HepG2 (cell line): ENCODE measurements around the gene DSCAML1. TPM values are rescaled to one million over a fixed set of nuclear protein-coding genes. Genes with fewer than 3 reads are reported as not detected.

ENCODE experiments used
- ATAC-seq: fragments of 200-7000 bp; cut with Tn5 transposase; 3 replicates; pipeline ENCODE4 v1.9.1; 2020; ENCODE audit warnings: mild to moderate bottlenecking, moderate library complexity
- BruUV-seq: library from RNA; stranded (reverse); fragments of 400-500 nt; replicated peaks from 2 replicates; lab custom pipeline; 2021; lab: Mats Ljungman, UMichigan
- CTCF ChIA-PET: fragments of 300-600 bp; formaldehyde crosslinking; extraction: SDS; loops from one replicate; lab custom pipeline; 2021; ENCODE audit warnings: low total read pairs, inconsistent platforms, low intra/inter-chr PET ratio; lab: Yijun Ruan, JAX
- POLR2A ChIA-PET: fragments of 350-600 bp; sonication (Branson Sonifier 250); formaldehyde crosslinking; loops from one replicate; lab custom pipeline; 2020; ENCODE audit warnings: antibody characterized with exemption, inconsistent platforms; lab: Yijun Ruan, JAX
- DNase-seq: peaks from one replicate; pipeline ENCODE4 v3.0.0-alpha.2; 2015; ENCODE audit warnings: low spot score
- FAIRE-seq: peaks from 3 replicates; lab custom pipeline; 2011; peaks lifted over from hg19 to GRCh38; lab: Jason Lieb, UNC
- H2AFZ ChIP-seq: one replicate; pipeline ENCODE4 v1.6.1; 2011; ENCODE audit warnings: low read length, inconsistent platforms
- H3K27ac ChIP-seq: fragments of 300-600 bp; 3 replicates; pipeline ENCODE4 v1.8.0; 2011; ENCODE audit warnings: mixed run types, mild to moderate bottlenecking, mixed read lengths, low read length, inconsistent platforms; ENCODE audit not compliant: insufficient read depth; ENCODE audit errors: extremely low read length
- H3K27me3 ChIP-seq, 2 experiments: fragments of 200-600 bp in 1 of 2; 2 replicates in 1 of 2; 3 replicates in 1 of 2; pipeline versions ENCODE4 v1.6.0 to v1.8.0; 2011; ENCODE audit warnings: low read length in 2 of 2, mild to moderate bottlenecking in 2 of 2, moderate library complexity in 2 of 2, inconsistent platforms in 1 of 2; ENCODE audit not compliant: insufficient read depth in 2 of 2, control insufficient read depth in 1 of 2
- H3K36me3 ChIP-seq, 2 experiments: fragments of 200-600 bp in 1 of 2; replicated peaks in 1 of 2; 2 replicates in 1 of 2; 3 replicates in 1 of 2; pipeline versions ENCODE4 v1.5.1 to v1.8.0; 2011; ENCODE audit warnings: low read length in 2 of 2, inconsistent platforms in 1 of 2; ENCODE audit not compliant: insufficient read depth in 2 of 2, control insufficient read depth in 1 of 2
- H3K4me1 ChIP-seq: 2 replicates; pipeline ENCODE4 v1.5.1; 2012; ENCODE audit warnings: low read length, inconsistent platforms; ENCODE audit not compliant: insufficient read depth
- H3K4me2 ChIP-seq: 2 replicates; pipeline ENCODE4 v1.6.0; 2011; ENCODE audit warnings: low read depth, low read length, inconsistent platforms
- H3K4me3 ChIP-seq, 3 experiments: fragments of 200-600 bp in 1 of 3; sonication (generic), shearing (Covaris generic) in 1 of 3; replicated peaks in 1 of 3; 2 replicates each; pipeline ENCODE4 v1.5.1; 2011 to 2016; ENCODE audit warnings: low read length in 3 of 3, inconsistent platforms in 2 of 3, low read depth in 2 of 3, mild to moderate bottlenecking in 2 of 3, control low read depth in 1 of 3, mixed read lengths in 1 of 3; ENCODE audit not compliant: insufficient read depth in 1 of 3
- H3K79me2 ChIP-seq: one replicate; pipeline ENCODE4 v1.6.1; 2011; ENCODE audit warnings: low read length, inconsistent platforms; ENCODE audit not compliant: insufficient read depth
- H3K9ac ChIP-seq: 2 replicates; pipeline ENCODE4 v1.6.0; 2011; ENCODE audit warnings: mild to moderate bottlenecking, low read depth, low read length, inconsistent platforms; ENCODE audit not compliant: insufficient read depth
- H3K9me3 ChIP-seq: 2 replicates; pipeline ENCODE4 v1.5.1; 2012; ENCODE audit warnings: mild to moderate bottlenecking, low read length
- H4K20me1 ChIP-seq: 2 replicates; pipeline ENCODE4 v1.6.0; 2011; ENCODE audit warnings: inconsistent platforms, mild to moderate bottlenecking, low read length, moderate library complexity; ENCODE audit not compliant: insufficient read depth
- ARNT2 ChIP-seq: sonication (generic); formaldehyde crosslinking; IDR thresholded peaks from 2 replicates; pipeline ENCODE4 v1.8.0; 2022; ENCODE audit warnings: mild to moderate bottlenecking, low read depth, missing genetic modification reagents, moderate library complexity
- EED ChIP-seq: sonication (generic); formaldehyde crosslinking; IDR thresholded peaks from 2 replicates; pipeline ENCODE4 v1.5.0; 2020; ENCODE audit warnings: mild to moderate bottlenecking, missing genetic modification reagents
- ETV6 ChIP-seq: sonication (generic); formaldehyde crosslinking; conservative IDR thresholded peaks from 2 replicates; pipeline ENCODE4 v1.4.0; 2020; ENCODE audit warnings: missing genetic modification reagents
- FOXK2 ChIP-seq: fragments of 450-650 bp; IDR thresholded peaks from 2 replicates; pipeline ENCODE4 v1.6.1; 2016
- MEF2D ChIP-seq: sonication (generic); formaldehyde crosslinking; IDR thresholded peaks from 2 replicates; pipeline ENCODE4 v1.5.1; 2020; ENCODE audit warnings: mild to moderate bottlenecking, missing genetic modification reagents
- MYC ChIP-seq: sonication (generic); formaldehyde crosslinking; IDR thresholded peaks from 2 replicates; pipeline ENCODE4 v1.9.0; 2021; ENCODE audit warnings: missing genetic modification reagents, borderline replicate concordance
- PAWR ChIP-seq: sonication (generic); formaldehyde crosslinking; IDR thresholded peaks from 2 replicates; pipeline ENCODE4 v1.4.0; 2020; ENCODE audit warnings: missing genetic modification reagents, mild to moderate bottlenecking, borderline replicate concordance
- PHF5A ChIP-seq: IDR thresholded peaks from one replicate; pipeline ENCODE4 v1.6.1; 2018; ENCODE audit warnings: low read depth, missing genetic modification reagents; ENCODE audit not compliant: unreplicated experiment
- RBM22 ChIP-seq: fragments of 200-400 bp; formaldehyde crosslinking; optimal IDR thresholded peaks from 2 replicates; pipeline ENCODE3; 2017; ENCODE audit warnings: mild to moderate bottlenecking, low read length, moderate library complexity
- SMYD3 ChIP-seq: sonication (generic); formaldehyde crosslinking; IDR thresholded peaks from 2 replicates; pipeline ENCODE4 v1.8.1; 2023; ENCODE audit warnings: mild to moderate bottlenecking, missing genetic modification reagents
- ZEB1 ChIP-seq: IDR thresholded peaks from 2 replicates; pipeline ENCODE4 v1.6.1; 2012; ENCODE audit warnings: mild to moderate bottlenecking, low read depth, inconsistent platforms; ENCODE audit not compliant: insufficient replicate concordance
- ZNF101 ChIP-seq: sonication (generic); formaldehyde crosslinking; IDR thresholded peaks from 2 replicates; pipeline ENCODE4 v1.4.0; 2020; ENCODE audit warnings: mild to moderate bottlenecking, low read depth, missing genetic modification reagents, borderline replicate concordance
- ZNF549 ChIP-seq: sonication (generic); formaldehyde crosslinking; IDR thresholded peaks from 2 replicates; pipeline ENCODE4 v1.5.0; 2020; ENCODE audit warnings: missing genetic modification reagents
- ZNF816 ChIP-seq: sonication (generic); formaldehyde crosslinking; IDR thresholded peaks from 2 replicates; pipeline ENCODE4 v1.8.0; 2022; ENCODE audit warnings: missing genetic modification reagents, mild to moderate bottlenecking, borderline replicate concordance
- WGBS: methylation state at CpG from one replicate; pipeline ENCODE4 v1.1.6; 2017; ENCODE audit warnings: low lambda C conversion rate; 5-methylcytosine and 5-hydroxymethylcytosine counted together
- in situ Hi-C: cut with HindIII; loops from 2 replicates; pipeline ENCODE4 v1.10.0; 2017; ENCODE audit warnings: low pct_unique_long_range_greater_than_20kb; ENCODE audit not compliant: extremely low pct_ligation_motif_present
- intact Hi-C: fragments of 100-400 bp; cut with micrococcal nuclease; formaldehyde crosslinking; loops from one replicate; pipeline ENCODE4 v1.10.0; 2022; ENCODE audit not compliant: unreplicated experiment
- polyA plus RNA-seq, 8 experiments: library from polyadenylated mRNA; depleted of rRNA in 3 of 8; stranded (reverse) in 7 of 8; unstranded in 1 of 8; fragments of >200 nt; fragmentation: Illumina TruSeq in 4 of 8; extraction: Trizol in 4 of 8; gene quantifications; 2 replicates each; pipeline versions ENCODE4 v1.2.1 to v1.2.3, GENCODE V29; 2011 to 2016; ENCODE audit warnings: low read depth in 4 of 8, missing spikeins in 1 of 8, mixed read lengths in 1 of 8; ENCODE audit not compliant: insufficient read depth in 1 of 8
- total RNA-seq, 5 experiments: library from RNA; depleted of rRNA; stranded (reverse); fragments of >200 nt; fragmentation: Illumina TruSeq; extraction: Trizol; gene quantifications; 2 replicates each; pipeline ENCODE4 v1.2.3, GENCODE V29; 2016; ENCODE audit warnings: low read depth in 1 of 5
- TF ChIP-seq, protein P1 (sequence below): sonication (generic); formaldehyde crosslinking; IDR thresholded peaks from 2 replicates; pipeline ENCODE4 v1.8.0; 2022; ENCODE audit warnings: missing genetic modification reagents, mild to moderate bottlenecking, moderate library complexity, borderline replicate concordance
- TF ChIP-seq, protein P2 (sequence below): sonication (generic); formaldehyde crosslinking; IDR thresholded peaks from 2 replicates; pipeline ENCODE4 v1.4.0; 2020; ENCODE audit warnings: missing genetic modification reagents
- TF ChIP-seq, protein P3 (sequence below): sonication (generic); formaldehyde crosslinking; IDR thresholded peaks from 2 replicates; pipeline ENCODE4 v1.8.1; 2023; ENCODE audit warnings: mild to moderate bottlenecking, missing genetic modification reagents, borderline replicate concordance

DSCAML1 gene
- total and polyA plus RNA-seq, 2 of the 13 experiments (the other 11 are each of a cell fraction or from before 2014, with no cell fraction given) = 0.29 to 0.40 TPM

DNA sequence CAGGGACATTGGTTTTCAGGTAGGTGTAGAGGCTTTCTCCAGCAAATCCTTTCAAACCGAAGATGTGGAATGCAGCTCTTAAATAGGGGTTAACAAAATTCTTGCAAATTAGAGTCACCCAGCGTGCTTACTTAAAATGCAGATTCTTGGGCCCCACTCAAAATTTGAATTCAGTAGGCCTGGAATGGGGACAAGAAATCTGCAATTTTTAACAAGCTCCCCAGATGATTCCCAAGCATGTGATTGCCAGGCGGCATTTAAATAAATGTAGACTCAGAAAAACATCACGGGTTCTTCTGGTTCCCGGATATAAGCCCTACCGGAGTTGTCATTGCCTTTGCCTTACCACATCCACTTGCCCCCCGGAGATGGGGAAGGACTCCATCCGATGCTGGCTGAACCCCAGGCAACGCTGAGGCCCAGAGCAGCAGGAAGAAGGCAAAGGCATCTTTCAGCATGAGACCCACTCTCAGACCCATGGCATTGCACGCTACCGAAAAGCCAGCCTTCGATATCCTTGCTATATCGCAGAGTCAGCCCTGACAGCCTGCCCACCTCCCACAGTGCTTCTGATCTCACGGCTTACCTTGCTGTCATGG, 134.2 kb downstream of the DSCAML1 start:
- WGBS = 64% methylated on average over 14 of the region's 14 CpGs

More for the DNA sequence above, 134.2 kb downstream of the DSCAML1 start:
- no TSS peak for BruUV-seq
- Histone ChIP-seq H3K79me2 (no peaks in the 10 kb centered on the region), H3K9ac (no peak overlapping the region), H4K20me1 (no peaks in the 10 kb centered on the region), H3K4me2 (no peak overlapping the region)
- CTCF ChIA-PET = no interaction called here
- intact Hi-C loops = no loop called here
- no peak for FAIRE-seq
- TF ChIP-seq ZNF549 (CRISPR knock-in tag) (no peak), EED (CRISPR knock-in tag) (no peak), SMYD3 (no peak), ZNF816 (CRISPR knock-in tag) (no peak), PAWR (CRISPR knock-in tag) (no peak), RBM22 (no peak), ARNT2 (CRISPR knock-in tag) (no peak), MEF2D (CRISPR knock-in tag) (no peak), ETV6 (CRISPR knock-in tag) (no peak), FOXK2 (no peak), MYC (CRISPR knock-in tag) (no peak), ZNF101 (CRISPR knock-in tag) (no peak), PHF5A (CRISPR knock-in tag) (no peak), ZEB1 (no peak)
- TF ChIP-seq, protein P1, sequence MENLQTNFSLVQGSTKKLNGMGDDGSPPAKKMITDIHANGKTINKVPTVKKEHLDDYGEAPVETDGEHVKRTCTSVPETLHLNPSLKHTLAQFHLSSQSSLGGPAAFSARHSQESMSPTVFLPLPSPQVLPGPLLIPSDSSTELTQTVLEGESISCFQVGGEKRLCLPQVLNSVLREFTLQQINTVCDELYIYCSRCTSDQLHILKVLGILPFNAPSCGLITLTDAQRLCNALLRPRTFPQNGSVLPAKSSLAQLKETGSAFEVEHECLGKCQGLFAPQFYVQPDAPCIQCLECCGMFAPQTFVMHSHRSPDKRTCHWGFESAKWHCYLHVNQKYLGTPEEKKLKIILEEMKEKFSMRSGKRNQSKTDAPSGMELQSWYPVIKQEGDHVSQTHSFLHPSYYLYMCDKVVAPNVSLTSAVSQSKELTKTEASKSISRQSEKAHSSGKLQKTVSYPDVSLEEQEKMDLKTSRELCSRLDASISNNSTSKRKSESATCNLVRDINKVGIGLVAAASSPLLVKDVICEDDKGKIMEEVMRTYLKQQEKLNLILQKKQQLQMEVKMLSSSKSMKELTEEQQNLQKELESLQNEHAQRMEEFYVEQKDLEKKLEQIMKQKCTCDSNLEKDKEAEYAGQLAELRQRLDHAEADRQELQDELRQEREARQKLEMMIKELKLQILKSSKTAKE (CRISPR knock-in tag) = no peak
- TF ChIP-seq, protein P2, sequence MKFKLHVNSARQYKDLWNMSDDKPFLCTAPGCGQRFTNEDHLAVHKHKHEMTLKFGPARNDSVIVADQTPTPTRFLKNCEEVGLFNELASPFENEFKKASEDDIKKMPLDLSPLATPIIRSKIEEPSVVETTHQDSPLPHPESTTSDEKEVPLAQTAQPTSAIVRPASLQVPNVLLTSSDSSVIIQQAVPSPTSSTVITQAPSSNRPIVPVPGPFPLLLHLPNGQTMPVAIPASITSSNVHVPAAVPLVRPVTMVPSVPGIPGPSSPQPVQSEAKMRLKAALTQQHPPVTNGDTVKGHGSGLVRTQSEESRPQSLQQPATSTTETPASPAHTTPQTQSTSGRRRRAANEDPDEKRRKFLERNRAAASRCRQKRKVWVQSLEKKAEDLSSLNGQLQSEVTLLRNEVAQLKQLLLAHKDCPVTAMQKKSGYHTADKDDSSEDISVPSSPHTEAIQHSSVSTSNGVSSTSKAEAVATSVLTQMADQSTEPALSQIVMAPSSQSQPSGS (CRISPR knock-in tag) = no peak
- TF ChIP-seq, protein P3, sequence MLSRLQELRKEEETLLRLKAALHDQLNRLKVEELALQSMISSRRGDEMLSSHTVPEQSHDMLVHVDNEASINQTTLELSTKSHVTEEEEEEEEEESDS (CRISPR knock-in tag) = no peak
- TF ChIP-seq, all 625 proteins: peak for 0
- Histone ChIP-seq H3K27me3 (0 out of 5 replicates have a peak, but pooled peaks cover 0 to 5% of the 10 kb centered on the region in 2 experiments), H3K27ac (no peak overlapping the region), H3K4me3 (no peak overlapping the region), H3K36me3 (no peaks in the 10 kb centered on the region), H3K4me1 (peaks cover 10% of the 10 kb centered on the region), H3K9me3 (no peaks in the 10 kb centered on the region), H2AFZ (no peak overlapping the region)
- ATAC-seq (no peak), DNase-seq (no peak)
- POLR2A ChIA-PET = no interaction called here
- in situ Hi-C loops = no loop called here
